Esophagus (tissue), 2 donors: ENCODE measurements around the gene GBX1. TPM values are rescaled to one million over a fixed set of nuclear protein-coding genes. Genes with fewer than 3 reads are reported as not detected.

Source experiments
- H3K27ac ChIP-seq, 2 donors: one replicate each; pipeline ENCODE4 v1.5.1; 2013; ENCODE audit warnings: low read depth in 2 of 2, mild to moderate bottlenecking in 2 of 2, inconsistent platforms in 1 of 2, low read length in 1 of 2, moderate library complexity in 1 of 2
- H3K27me3 ChIP-seq, 2 donors: one replicate each; pipeline ENCODE4 v1.6.1; 2013; ENCODE audit warnings: low read length in 2 of 2, control low read depth in 1 of 2, mild to moderate bottlenecking in 1 of 2; ENCODE audit not compliant: insufficient read depth in 2 of 2, control insufficient read depth in 1 of 2
- H3K36me3 ChIP-seq, 2 donors: one replicate each; pipeline ENCODE4 v1.6.1; 2013; ENCODE audit warnings: low read length in 1 of 2; ENCODE audit not compliant: control insufficient read depth in 2 of 2, insufficient read depth in 2 of 2
- H3K4me1 ChIP-seq, 2 donors: one replicate each; pipeline ENCODE4 v1.6.1; 2013; ENCODE audit warnings: low read length in 1 of 2; ENCODE audit not compliant: control insufficient read depth in 2 of 2, insufficient read depth in 2 of 2
- H3K4me3 ChIP-seq, 2 donors: one replicate each; pipeline ENCODE4 v1.5.1; 2013; ENCODE audit warnings: low read length in 2 of 2, mild to moderate bottlenecking in 2 of 2, low read depth in 1 of 2, moderate library complexity in 1 of 2
- H3K9me3 ChIP-seq, 2 donors: one replicate each; pipeline ENCODE4 v1.6.1; 2013; ENCODE audit warnings: mild to moderate bottlenecking in 2 of 2, low read depth in 1 of 2, low read length in 1 of 2, moderate library complexity in 1 of 2; ENCODE audit not compliant: control insufficient read depth in 2 of 2, insufficient read depth in 1 of 2
- WGBS, 2 donors: extraction: QIAGEN DNeasy Blood & Tissue Kit; methylation state at CpG; one replicate each; pipeline ENCODE4 v1.1.7; 2013; 5-methylcytosine and 5-hydroxymethylcytosine counted together
- polyA plus RNA-seq, 2 donors: library from polyadenylated mRNA; stranded (reverse); fragments of 200-250 nt; gene quantifications; one replicate each; pipeline ENCODE4 v1.2.3, GENCODE V29; 2013
- donor health status: healthy with polysubstance abuse.
- donor health status: Bipolar disorder and iron deficiency.

Gene GBX1
- polyA plus RNA-seq, 2 donors: not detected

DNA sequence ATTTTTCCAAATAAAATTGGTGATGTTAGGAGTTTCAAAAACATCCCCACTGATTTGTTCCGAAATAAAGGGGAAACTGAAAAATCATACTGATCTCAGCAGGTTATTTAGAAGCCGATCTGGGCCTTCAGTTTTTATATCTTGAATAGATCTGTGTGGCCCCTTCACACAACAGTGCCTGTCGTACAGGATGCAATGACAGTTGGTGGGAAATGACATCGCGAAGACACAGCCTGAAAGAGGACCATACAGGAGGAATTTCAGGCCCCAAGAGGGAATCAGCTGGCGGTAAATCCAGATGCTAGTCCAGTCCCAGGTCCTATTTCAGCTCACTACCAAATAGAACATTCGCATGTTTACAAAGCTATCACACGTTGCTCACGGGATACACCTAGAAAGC, 39.8 kb upstream of the GBX1 start:
- 56 to 61% methylated on average over 9 of the region's 9 CpGs for WGBS, 2 donors
- no peaks in the 10 kb centered on the region for H3K9me3 ChIP-seq
- H3K36me3 ChIP-seq: no peaks in the 10 kb centered on the region
- peaks cover 0 to 5% of the 10 kb centered on the region in 2 donors for H3K27me3 ChIP-seq
- no peak overlapping the region for H3K4me3 ChIP-seq
- no peaks in the 10 kb centered on the region for H3K4me1 ChIP-seq
- no peak overlapping the region for H3K27ac ChIP-seq

DNA sequence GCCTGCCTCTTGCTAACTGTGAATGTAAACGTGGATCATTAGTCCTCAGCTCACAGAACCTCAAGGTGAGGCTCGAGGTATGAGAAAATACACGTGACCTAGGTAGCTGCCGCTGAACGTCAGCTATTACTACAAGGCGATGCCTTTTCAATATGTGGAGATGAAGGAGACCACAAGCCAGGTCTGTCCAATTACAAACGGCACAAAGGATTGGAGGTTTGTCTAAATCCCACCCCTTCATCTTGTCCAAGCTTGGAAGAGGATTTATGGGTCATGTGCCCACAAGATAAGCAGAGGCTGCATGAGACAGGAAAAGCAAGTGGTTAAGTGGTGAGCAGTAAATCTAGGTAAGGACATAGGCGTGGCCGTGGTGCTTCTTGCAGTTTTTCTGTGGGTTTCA, 39.4 kb upstream of the GBX1 start:
- no peaks in the 10 kb centered on the region for H3K9me3 ChIP-seq
- H3K27ac ChIP-seq: no peak overlapping the region
- no peak overlapping the region for H3K4me3 ChIP-seq
- 55 to 56% methylated on average over 9 of the region's 9 CpGs for WGBS, 2 donors
- H3K4me1 ChIP-seq: no peaks in the 10 kb centered on the region
- peaks cover 0 to 5% of the 10 kb centered on the region in 2 donors for H3K27me3 ChIP-seq
- H3K36me3 ChIP-seq: no peaks in the 10 kb centered on the region

DNA sequence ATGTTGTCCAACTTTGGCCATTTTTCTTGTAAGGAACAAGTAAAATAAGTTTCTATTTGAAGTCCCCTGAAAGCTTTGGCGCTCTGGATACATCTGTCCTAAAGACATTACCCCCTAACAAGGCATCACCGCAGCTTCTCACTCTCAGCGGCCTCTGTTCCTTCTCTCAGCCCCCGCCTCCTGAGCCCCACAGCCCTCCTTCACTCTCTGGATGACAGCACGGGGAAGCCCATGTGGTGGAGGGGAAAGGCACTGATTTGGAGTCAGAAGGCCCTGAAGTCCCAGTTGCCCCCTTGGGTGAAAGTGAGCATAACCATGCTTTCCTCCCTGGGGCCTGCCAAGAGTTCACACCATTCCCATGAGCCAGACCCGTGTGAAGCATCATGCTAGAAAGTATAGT, 38.2 kb upstream of the GBX1 start:
- H3K9me3 ChIP-seq: no peaks in the 10 kb centered on the region
- peaks cover 0 to 5% of the 10 kb centered on the region in 2 donors for H3K27me3 ChIP-seq
- H3K27ac ChIP-seq: no peak overlapping the region
- no peaks in the 10 kb centered on the region for H3K36me3 ChIP-seq
- no peaks in the 10 kb centered on the region for H3K4me1 ChIP-seq
- WGBS, 2 donors: 71 to 76% methylated on average over 6 of the region's 6 CpGs
- no peak overlapping the region for H3K4me3 ChIP-seq

DNA sequence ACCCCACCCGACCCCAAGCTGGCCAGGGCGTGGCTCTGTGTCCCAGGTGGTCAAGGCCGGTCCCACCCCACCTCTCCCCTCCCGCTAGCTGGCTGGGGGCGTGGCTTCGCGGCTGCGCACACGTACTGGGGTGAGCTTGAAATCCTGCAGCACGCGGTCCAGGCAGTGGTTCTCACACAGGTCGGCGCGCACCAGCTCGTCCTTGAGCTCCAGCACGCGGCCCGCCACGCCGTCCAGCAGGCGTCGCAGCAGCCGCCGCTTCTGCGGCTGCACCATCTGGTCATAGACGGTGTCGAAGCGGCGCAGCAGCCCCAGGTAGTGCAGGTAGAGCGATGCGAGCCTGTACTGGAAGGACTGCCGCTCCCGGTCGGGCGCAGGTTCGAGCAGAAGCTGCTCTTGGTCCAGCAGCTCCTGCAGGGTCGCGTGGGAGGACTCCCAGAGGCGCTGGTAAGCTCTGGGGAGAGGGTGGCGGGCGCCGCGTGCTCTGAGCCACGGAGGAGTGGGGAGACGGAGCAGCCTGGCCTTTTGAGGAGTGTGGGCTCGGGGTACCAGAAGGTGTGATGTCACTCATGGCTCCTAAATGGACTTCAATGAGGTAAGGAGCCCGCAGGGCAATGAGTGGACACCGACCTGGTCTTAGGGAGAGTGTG, 37.0 kb upstream of the GBX1 start:
- 61 to 68% methylated on average over 48 of the region's 48 CpGs for WGBS, 2 donors

DNA sequence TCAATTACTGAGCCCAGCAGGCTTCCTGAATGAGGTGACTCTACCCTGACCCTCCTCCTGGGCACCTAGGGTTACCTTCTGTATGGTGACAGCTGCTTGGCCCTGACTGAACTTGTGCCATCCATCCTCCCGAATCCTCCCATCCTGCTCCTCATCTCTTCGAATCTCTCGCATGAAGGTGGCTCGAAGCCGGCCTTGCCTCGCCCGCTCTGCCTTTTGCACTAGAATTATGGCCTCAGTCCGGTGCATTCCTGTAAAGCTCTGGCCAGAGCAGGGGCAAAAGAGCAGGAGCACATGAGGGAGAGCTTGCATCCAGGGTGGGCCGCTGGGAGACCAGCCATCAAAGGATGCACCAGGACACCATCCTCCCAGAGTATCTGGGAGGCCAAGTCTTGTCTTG, 35.3 kb upstream of the GBX1 start:
- Histone ChIP-seq H3K4me1 (no peaks in the 10 kb centered on the region), H3K9me3 (no peaks in the 10 kb centered on the region), H3K4me3 (no peak overlapping the region), H3K36me3 (no peaks in the 10 kb centered on the region), H3K27ac (no peak overlapping the region), H3K27me3 (peaks cover 0 to 5% of the 10 kb centered on the region in 2 donors)
- 92 to 94% methylated on average over 9 of the region's 9 CpGs for WGBS, 2 donors

More for the DNA sequence above, 37.0 kb upstream of the GBX1 start:
- Histone ChIP-seq H3K9me3 (no peaks in the 10 kb centered on the region), H3K27ac (no peak overlapping the region), H3K4me3 (no peak overlapping the region), H3K4me1 (no peaks in the 10 kb centered on the region), H3K36me3 (no peaks in the 10 kb centered on the region), H3K27me3 (peaks cover 0 to 5% of the 10 kb centered on the region in 2 donors)

GRCh38 chr7:151201751-151202150, 34.3 kb upstream of the GBX1 start:
- Histone ChIP-seq H3K36me3 (no peaks in the 10 kb centered on the region), H3K27ac (no peak overlapping the region), H3K4me3 (no peak overlapping the region), H3K27me3 (peaks cover 0 to 5% of the 10 kb centered on the region in 2 donors), H3K4me1 (no peaks in the 10 kb centered on the region), H3K9me3 (no peaks in the 10 kb centered on the region)
- 80 to 87% methylated on average over 4 of the region's 4 CpGs for WGBS, 2 donors

- Histone ChIP-seq H3K9me3 (no peaks in the 10 kb centered on the region), H3K4me1 (no peaks in the 10 kb centered on the region), H3K4me3 (no peak overlapping the region), H3K27ac (no peak overlapping the region), H3K27me3 (peaks cover 0 to 5% of the 10 kb centered on the region in 2 donors), H3K36me3 (no peaks in the 10 kb centered on the region)
- 82 to 85% methylated on average over 3 of the region's 3 CpGs for WGBS, 2 donors
Measured at GRCh38 chr7:151201344-151201743, 33.9 kb upstream of the GBX1 start.

- no peak overlapping the region for H3K27ac ChIP-seq
- no peaks in the 10 kb centered on the region for H3K9me3 ChIP-seq
- H3K27me3 ChIP-seq: no peaks in the 10 kb centered on the region
- no peaks in the 10 kb centered on the region for H3K36me3 ChIP-seq
- H3K4me1 ChIP-seq: peaks cover 0 to 2% of the 10 kb centered on the region in 2 donors
- WGBS, 2 donors: 48 to 59% methylated on average over 28 to 30 of the region's 30 CpGs
- H3K4me3 ChIP-seq: no peak overlapping the region
Measured at GRCh38 chr7:151198945-151199848, 31.7 kb upstream of the GBX1 start.

DNA sequence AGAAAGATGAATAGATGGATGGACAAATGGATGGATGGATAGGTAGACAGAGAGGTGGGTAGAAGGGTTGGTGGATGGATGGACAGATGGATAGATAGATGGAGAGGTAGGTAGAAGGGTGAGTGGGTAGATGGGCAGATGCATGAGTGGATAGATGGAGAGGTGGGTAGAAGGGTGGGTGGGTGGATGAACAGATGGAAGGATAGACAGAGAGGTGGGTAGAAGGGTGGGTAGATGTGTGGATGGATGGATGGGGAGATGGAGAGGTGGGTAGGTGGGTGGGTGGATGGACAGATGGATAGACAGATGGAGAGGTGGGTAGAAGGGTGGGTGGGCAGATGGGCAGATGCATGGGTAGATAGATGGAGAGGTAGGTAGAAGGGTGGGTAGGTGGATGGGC, 30.4 kb upstream of the GBX1 start:
- Histone ChIP-seq H3K4me1 (peaks cover 0 to 2% of the 10 kb centered on the region in 2 donors), H3K4me3 (no peak overlapping the region)

More for the DNA sequence above, 30.4 kb upstream of the GBX1 start:
- Histone ChIP-seq H3K36me3 (no peaks in the 10 kb centered on the region), H3K27me3 (no peaks in the 10 kb centered on the region), H3K27ac (no peak overlapping the region), H3K9me3 (no peaks in the 10 kb centered on the region)
